Thyroid gland (tissue), 4 donors: ENCODE measurements around the gene CLPSL1.

Experiments used
- CTCF ChIP-seq, 6 experiments: fragments of 200-600 bp in 3 of 6; fragments of 450-650 bp in 3 of 6; sonication (generic) in 3 of 6; IDR thresholded peaks; one replicate each; pipeline ENCODE4 v1.5.1; 2016 to 2019; ENCODE audit warnings: antibody characterized with exemption in 6 of 6, mild to moderate bottlenecking in 2 of 6, inconsistent platforms in 1 of 6, moderate library complexity in 1 of 6
- POLR2A ChIP-seq, 2 donors: fragments of 450-650 bp; IDR thresholded peaks; one replicate each; pipeline ENCODE4 v1.6.1; 2017; ENCODE audit warnings: antibody characterized with exemption in 2 of 2, mild to moderate bottlenecking in 2 of 2, moderate library complexity in 1 of 2

GRCh38 chr6:35765739-35766138, 15.1 kb upstream of the CLPSL1 start:
- TF ChIP-seq CTCF (IDR thresholded peaks at IDR 0.05): no peak
- no peak for TF ChIP-seq POLR2A (IDR thresholded peaks at IDR 0.05)
